ENCODE data around the gene DLG2. TPM values are rescaled to one million over a fixed set of nuclear protein-coding genes. Genes with fewer than 3 reads are reported as not detected.
"Not testable (repeated sequence)": the region's sequence is repeated elsewhere in the genome, so short reads cannot be mapped to it uniquely, and the experiment has no call there.

The DLG2 gene
- total RNA-seq, 2 experiments from 2014 or later = 1.7 to 2.1 TPM

GRCh38 chr11:84322211-84322610 lies 1304.9 kb downstream of the DLG2 start:
- H3K4me3 Mint-ChIP-seq = no peak overlapping the region
- no peak overlapping the region for H3K27ac Mint-ChIP-seq
- ChIA-PET CTCF (interaction anchor here (0.6 kb wide), 1 partner anchor 302 kb away, joined by 3 read pairs; no protein-coding TSS in a partner anchor), POLR2A (no interaction called here)
- no peaks in the 10 kb centered on the region for H3K36me3 Mint-ChIP-seq (ENCODE audit: low read depth)
- intact Hi-C loops (cut with DNase I, micrococcal nuclease) = no loop called here
- no peak for ATAC-seq
- H3K9me3 Mint-ChIP-seq (ENCODE audit: low read depth) = peaks cover 3% of the 10 kb centered on the region
- H3K4me1 Mint-ChIP-seq = no peaks in the 10 kb centered on the region
- no peak for DNase-seq
- no peaks in the 10 kb centered on the region for H3K27me3 Mint-ChIP-seq

DNA sequence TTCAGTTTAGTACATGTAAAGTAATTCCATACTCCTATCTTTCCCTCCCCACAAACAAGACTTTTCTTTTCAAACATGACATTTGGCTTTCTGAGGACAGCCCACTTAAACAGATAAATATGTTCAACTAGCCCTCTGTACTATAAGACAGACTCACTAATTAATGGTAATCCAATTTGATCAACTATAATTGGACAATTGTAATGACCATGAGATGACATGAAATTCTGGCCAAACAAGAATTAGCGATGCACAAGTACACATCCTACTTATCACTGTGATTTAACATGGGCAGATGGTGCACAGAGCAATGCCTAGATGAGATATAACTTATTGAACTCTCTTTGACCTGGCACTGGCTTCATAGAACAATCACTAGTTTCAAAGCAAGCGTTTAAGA lies 1307.3 kb downstream of the DLG2 start:
- POLR2A ChIA-PET = no interaction called here
- no peak for ATAC-seq
- Mint-ChIP-seq H3K4me3 (no peak overlapping the region), H3K9me3 (ENCODE audit: low read depth) (peaks cover 3% of the 10 kb centered on the region), H3K27ac (no peak overlapping the region), H3K36me3 (ENCODE audit: low read depth) (no peaks in the 10 kb centered on the region), H3K27me3 (no peaks in the 10 kb centered on the region), H3K4me1 (no peaks in the 10 kb centered on the region)
- DNase-seq = no peak
- CTCF ChIA-PET = no interaction called here
- intact Hi-C loops (cut with DNase I, micrococcal nuclease) = no loop called here

- H3K4me3 Mint-ChIP-seq = no peak overlapping the region
- no peaks in the 10 kb centered on the region for H3K4me1 Mint-ChIP-seq
- H3K36me3 Mint-ChIP-seq (ENCODE audit: low read depth) = no peaks in the 10 kb centered on the region
- ATAC-seq (no peak), DNase-seq (no peak)
- intact Hi-C loops (cut with DNase I, micrococcal nuclease) = no loop called here
- ChIA-PET POLR2A (no interaction called here), CTCF (interaction anchor here (0.5 kb wide), 1 partner anchor 891 kb away, joined by 3 read pairs; no protein-coding TSS in a partner anchor)
- peaks cover 2% of the 10 kb centered on the region for H3K9me3 Mint-ChIP-seq (ENCODE audit: low read depth)
- no peak overlapping the region for H3K27ac Mint-ChIP-seq
- no peaks in the 10 kb centered on the region for H3K27me3 Mint-ChIP-seq
Observed at GRCh38 chr11:84316866-84317555, 1310.1 kb downstream of the DLG2 start.

DNA sequence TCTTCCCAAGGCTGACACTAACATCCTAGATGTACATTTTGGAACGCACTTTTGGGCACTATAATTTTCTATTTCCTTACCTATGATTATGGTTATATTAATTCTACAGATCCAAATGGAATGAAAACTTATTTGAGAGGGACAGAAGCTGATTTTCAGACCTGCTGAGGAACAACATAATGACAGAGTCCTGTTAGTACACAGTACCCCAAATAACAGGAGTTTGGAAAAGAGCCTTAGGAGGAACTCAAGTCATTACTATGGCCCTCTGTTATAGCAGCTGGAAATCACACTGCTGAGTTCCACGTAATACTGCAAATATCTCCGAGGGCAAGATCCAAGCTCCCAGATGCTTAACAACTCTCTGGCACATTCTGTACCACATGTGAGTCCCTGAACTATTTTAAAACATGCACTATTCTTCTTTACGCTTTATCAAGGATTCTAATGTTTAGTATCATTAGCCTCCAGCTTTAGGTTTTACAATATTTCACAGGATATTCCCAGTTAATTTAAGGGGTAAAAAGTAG lies 1313.2 kb downstream of the DLG2 start:
- ATAC-seq = no peak
- no peak for DNase-seq
- Mint-ChIP-seq H3K9me3 (ENCODE audit: low read depth) (peaks cover 5% of the 10 kb centered on the region), H3K27me3 (no peaks in the 10 kb centered on the region), H3K4me3 (no peak overlapping the region), H3K36me3 (ENCODE audit: low read depth) (no peaks in the 10 kb centered on the region), H3K4me1 (no peaks in the 10 kb centered on the region), H3K27ac (no peak overlapping the region)
- ChIA-PET CTCF (no interaction called here), POLR2A (no interaction called here)
- intact Hi-C loops (cut with DNase I, micrococcal nuclease) = no loop called here

DNA sequence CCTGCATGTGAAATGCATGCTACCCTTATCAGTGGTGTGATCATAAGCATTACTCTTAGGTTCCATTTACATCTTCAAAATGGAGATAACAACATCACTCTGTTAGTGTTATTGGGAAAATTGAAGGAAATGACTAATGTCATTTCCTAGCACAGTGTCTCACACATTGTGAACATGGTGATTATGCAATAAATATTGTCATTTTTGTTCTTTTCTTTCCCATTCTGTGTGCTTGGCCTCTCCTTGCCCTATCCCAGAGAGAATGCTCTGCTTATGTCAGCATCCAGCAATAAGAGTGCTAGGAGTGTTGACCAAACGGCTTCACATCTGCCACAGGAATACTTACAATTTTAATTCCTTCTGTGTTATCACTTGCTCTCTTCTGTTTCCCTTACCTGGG lies 1316.9 kb downstream of the DLG2 start:
- ChIA-PET CTCF (no interaction called here), POLR2A (no interaction called here)
- Mint-ChIP-seq H3K9me3 (ENCODE audit: low read depth) (peaks cover 8% of the 10 kb centered on the region), H3K4me1 (no peaks in the 10 kb centered on the region), H3K27ac (no peak overlapping the region), H3K4me3 (no peak overlapping the region), H3K36me3 (ENCODE audit: low read depth) (no peaks in the 10 kb centered on the region), H3K27me3 (no peaks in the 10 kb centered on the region)
- intact Hi-C loops (cut with DNase I, micrococcal nuclease) = no loop called here
- ATAC-seq (no peak), DNase-seq (no peak)

DNA sequence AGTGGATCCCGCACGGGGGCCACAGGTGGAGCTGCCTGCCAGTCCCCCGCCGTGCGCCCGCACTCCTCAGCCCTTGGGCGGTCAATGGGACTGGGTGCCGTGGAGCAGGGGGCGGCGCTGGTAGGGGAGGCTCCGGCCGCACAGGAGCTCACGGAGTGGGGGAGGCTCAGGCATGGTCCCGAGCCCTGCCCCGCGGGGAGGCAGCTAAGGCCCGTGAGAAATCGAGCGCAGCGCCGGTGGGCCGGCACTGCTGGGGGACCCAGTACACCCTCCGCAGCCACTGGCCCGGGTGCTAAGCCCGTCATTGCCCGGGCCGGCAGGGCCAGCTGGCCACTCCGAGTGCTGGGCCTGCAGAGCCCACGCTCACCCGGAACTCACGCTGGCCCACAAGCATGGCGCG lies 1318.7 kb downstream of the DLG2 start:
- DNase-seq; H3K9me3 Mint-ChIP-seq (ENCODE audit: low read depth); H3K27ac Mint-ChIP-seq; H3K27me3 Mint-ChIP-seq; intact Hi-C loops (cut with DNase I, micrococcal nuclease); H3K4me1 Mint-ChIP-seq; H3K4me3 Mint-ChIP-seq; ATAC-seq; CTCF ChIA-PET; H3K36me3 Mint-ChIP-seq (ENCODE audit: low read depth); POLR2A ChIA-PET: not testable (repeated sequence)

- no peaks in the 10 kb centered on the region for H3K27me3 Mint-ChIP-seq
- H3K36me3 Mint-ChIP-seq (ENCODE audit: low read depth) = no peaks in the 10 kb centered on the region
- H3K4me3 Mint-ChIP-seq = no peak overlapping the region
- H3K27ac Mint-ChIP-seq = no peak overlapping the region
- ChIA-PET CTCF (no interaction called here), POLR2A (no interaction called here)
- peaks cover 6% of the 10 kb centered on the region for H3K9me3 Mint-ChIP-seq (ENCODE audit: low read depth)
- DNase-seq = no peak
- intact Hi-C loops (cut with DNase I, micrococcal nuclease) = no loop called here
- ATAC-seq = no peak
- no peaks in the 10 kb centered on the region for H3K4me1 Mint-ChIP-seq
Observed at GRCh38 chr11:84300092-84300491, 1327.1 kb downstream of the DLG2 start.

DNA sequence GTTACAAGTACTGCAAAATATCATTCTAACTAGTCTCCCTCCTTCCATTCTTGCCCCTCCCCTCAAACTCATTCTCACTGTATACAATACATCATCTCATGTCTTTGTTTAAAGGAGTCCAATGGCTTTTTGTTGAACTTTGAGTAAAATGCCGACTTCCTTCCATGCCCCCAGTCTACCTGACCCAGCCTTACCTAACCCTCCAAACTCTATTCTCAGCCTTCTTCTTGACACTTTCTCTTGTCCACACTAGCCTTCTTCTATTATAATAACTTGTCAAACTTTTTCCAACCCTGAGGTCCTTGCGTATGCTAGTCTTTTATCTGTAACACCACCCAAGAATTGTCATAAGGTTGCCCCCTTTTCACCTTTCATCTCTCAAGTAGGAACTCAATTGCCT lies 1329.6 kb downstream of the DLG2 start:
- ATAC-seq (no peak), DNase-seq (no peak)
- no peaks in the 10 kb centered on the region for H3K4me1 Mint-ChIP-seq
- peaks cover 6% of the 10 kb centered on the region for H3K9me3 Mint-ChIP-seq (ENCODE audit: low read depth)
- intact Hi-C loops (cut with DNase I, micrococcal nuclease) = no loop called here
- ChIA-PET POLR2A (no interaction called here), CTCF (no interaction called here)
- no peaks in the 10 kb centered on the region for H3K36me3 Mint-ChIP-seq (ENCODE audit: low read depth)
- no peak overlapping the region for H3K4me3 Mint-ChIP-seq
- no peak overlapping the region for H3K27ac Mint-ChIP-seq
- H3K27me3 Mint-ChIP-seq = no peaks in the 10 kb centered on the region

- Mint-ChIP-seq H3K27ac (no peak overlapping the region), H3K27me3 (no peaks in the 10 kb centered on the region), H3K4me3 (no peak overlapping the region), H3K9me3 (ENCODE audit: low read depth) (no peaks in the 10 kb centered on the region), H3K4me1 (no peaks in the 10 kb centered on the region), H3K36me3 (ENCODE audit: low read depth) (no peaks in the 10 kb centered on the region)
- ATAC-seq (no peak), DNase-seq (no peak)
- POLR2A ChIA-PET = no interaction called here
- intact Hi-C loops (cut with DNase I, micrococcal nuclease) = no loop called here
- CTCF ChIA-PET = no interaction called here
Observed at GRCh38 chr11:84295815-84296214, 1331.3 kb downstream of the DLG2 start.

DNA sequence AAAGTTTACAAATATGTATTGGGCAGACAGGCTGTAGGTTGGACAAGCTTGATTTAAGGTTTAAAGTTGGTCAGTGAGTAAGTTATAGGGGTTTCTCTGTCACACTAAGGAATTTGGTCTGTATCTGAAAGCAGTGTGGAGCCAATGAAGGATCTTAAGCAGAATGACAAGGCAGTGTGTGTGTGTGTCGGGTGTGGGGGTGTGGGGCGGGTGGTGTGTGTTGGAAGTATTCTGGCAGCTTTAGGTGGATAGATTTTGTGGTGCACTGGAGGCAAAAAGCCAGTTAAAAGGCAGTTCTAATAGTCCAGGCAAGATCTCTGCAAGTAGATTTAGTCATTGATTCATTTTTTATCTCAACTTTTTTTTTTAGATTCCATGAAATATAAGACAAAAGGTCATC lies 1334.2 kb downstream of the DLG2 start:
- Mint-ChIP-seq H3K36me3 (ENCODE audit: low read depth) (no peaks in the 10 kb centered on the region), H3K4me3 (no peak overlapping the region), H3K4me1 (no peaks in the 10 kb centered on the region), H3K27me3 (no peaks in the 10 kb centered on the region), H3K27ac (no peak overlapping the region), H3K9me3 (ENCODE audit: low read depth) (peaks cover 3% of the 10 kb centered on the region)
- DNase-seq = no peak
- ChIA-PET POLR2A (no interaction called here), CTCF (interaction anchor here (0.7 to 1.5 kb wide), 2 partner anchors 21 to 122 kb away, joined by 3 read pairs; no protein-coding TSS in a partner anchor)
- ATAC-seq = no peak
- intact Hi-C loops (cut with DNase I, micrococcal nuclease) = no loop called here

DNA sequence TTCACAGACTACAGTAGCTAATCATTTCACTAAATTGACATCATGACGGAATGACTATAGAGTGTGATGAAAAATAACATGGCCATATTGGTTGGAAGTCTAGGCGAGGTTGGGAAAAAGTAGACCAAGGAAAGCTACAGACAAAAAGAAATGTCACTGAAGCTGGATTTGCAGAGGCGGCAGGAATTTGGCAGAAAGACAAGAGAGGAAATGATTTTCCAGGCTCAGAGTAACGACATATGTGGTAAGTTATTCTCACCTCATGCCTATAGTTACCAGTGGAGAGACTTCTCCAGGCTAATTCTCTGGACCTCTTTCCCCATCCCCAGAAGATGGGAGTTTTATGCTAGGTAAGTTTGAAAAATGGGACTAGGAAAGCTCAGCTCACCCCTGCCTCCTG lies 1335.1 kb downstream of the DLG2 start:
- no peak for ATAC-seq
- Mint-ChIP-seq H3K27me3 (no peaks in the 10 kb centered on the region), H3K4me3 (no peak overlapping the region), H3K27ac (no peak overlapping the region), H3K9me3 (ENCODE audit: low read depth) (peaks cover 4% of the 10 kb centered on the region), H3K4me1 (no peaks in the 10 kb centered on the region), H3K36me3 (ENCODE audit: low read depth) (no peaks in the 10 kb centered on the region)
- no peak for DNase-seq
- CTCF ChIA-PET = interaction anchor here (1.1 to 1.5 kb wide), 2 partner anchors 12 to 20 kb away, joined by 3 read pairs; no protein-coding TSS in a partner anchor
- POLR2A ChIA-PET = interaction anchor here (0.6 kb wide), 1 partner anchor 192 kb away, joined by 3 read pairs; no protein-coding TSS in a partner anchor
- intact Hi-C loops (cut with DNase I, micrococcal nuclease) = no loop called here

DNA sequence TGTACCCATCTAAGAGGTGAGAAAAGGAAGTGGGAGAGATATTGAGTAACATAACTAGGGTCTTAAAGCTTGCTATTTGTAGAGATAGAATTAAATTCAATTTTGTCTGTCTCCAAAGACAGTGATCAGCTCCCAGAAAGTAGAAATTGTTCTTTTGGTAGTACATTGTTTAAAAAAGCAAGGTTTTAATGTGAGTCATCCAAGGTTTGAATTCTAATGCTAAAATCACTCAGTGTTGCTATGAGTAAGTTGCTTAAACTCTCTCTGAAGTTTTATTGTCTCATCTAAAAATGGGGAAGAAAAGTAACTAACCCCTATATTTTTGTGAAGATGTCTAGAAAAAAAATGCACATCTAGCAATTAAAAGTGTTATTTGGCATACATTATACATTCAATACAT lies 1336.5 kb downstream of the DLG2 start:
- Mint-ChIP-seq H3K27ac (no peak overlapping the region), H3K36me3 (ENCODE audit: low read depth) (no peaks in the 10 kb centered on the region), H3K27me3 (no peaks in the 10 kb centered on the region), H3K4me1 (no peaks in the 10 kb centered on the region), H3K4me3 (no peak overlapping the region), H3K9me3 (ENCODE audit: low read depth) (peaks cover 6% of the 10 kb centered on the region)
- ATAC-seq = no peak
- ChIA-PET POLR2A (no interaction called here), CTCF (no interaction called here)
- intact Hi-C loops (cut with DNase I, micrococcal nuclease) = no loop called here
- no peak for DNase-seq
